A549 (cell line): ENCODE data around the gene CDH5.

Experiments used
- CEBPB ChIP-seq, 2 experiments: fragments of >200 bp in 1 of 2; sonication (Bioruptor Twin) in 1 of 2; formaldehyde crosslinking in 1 of 2; IDR thresholded peaks; 2 replicates each; pipeline ENCODE4 v1.6.1; 2012 to 2016
- HDAC2 ChIP-seq: fragments of 200-600 bp; sonication (generic); IDR thresholded peaks from 2 replicates; pipeline ENCODE4 v1.6.1; 2016
- NR3C1 ChIP-seq: fragments of >200 bp; sonication (Bioruptor Twin); formaldehyde crosslinking; IDR thresholded peaks from 3 replicates; pipeline ENCODE4 v1.6.1; 2017
- POLR2A ChIP-seq: IDR thresholded peaks from 2 replicates; pipeline ENCODE4 v1.6.1; 2012; ENCODE audit warnings: mild to moderate bottlenecking, low read length
- RAD21 ChIP-seq, 2 experiments: fragments of >200 bp in 1 of 2; sonication (Bioruptor Twin) in 1 of 2; formaldehyde crosslinking in 1 of 2; IDR thresholded peaks in 1 of 2; conservative IDR thresholded peaks in 1 of 2; 2 replicates in 1 of 2; 3 replicates in 1 of 2; pipeline ENCODE4 v1.6.1; 2012 to 2018; ENCODE audit warnings: inconsistent platforms in 1 of 2
- SMC3 ChIP-seq: fragments of >200 bp; sonication (Bioruptor Twin); formaldehyde crosslinking; IDR thresholded peaks from 3 replicates; pipeline ENCODE4 v1.6.1; 2018; ENCODE audit warnings: inconsistent platforms
- TF ChIP-seq, protein P1 (sequence below): IDR thresholded peaks from 2 replicates; pipeline ENCODE4 v1.6.1; 2012
- TF ChIP-seq, protein P2 (sequence below): fragments of >200 bp; sonication (Bioruptor Twin); formaldehyde crosslinking; IDR thresholded peaks from 3 replicates; pipeline ENCODE4 v1.5.1; 2016
- TF ChIP-seq, protein P3 (sequence below): fragments of 250-450 bp; sonication (Bioruptor Pico); IDR thresholded peaks from 2 replicates; pipeline ENCODE4 v1.5.0; 2021; ENCODE audit warnings: mild to moderate bottlenecking, moderate library complexity, borderline replicate concordance

DNA sequence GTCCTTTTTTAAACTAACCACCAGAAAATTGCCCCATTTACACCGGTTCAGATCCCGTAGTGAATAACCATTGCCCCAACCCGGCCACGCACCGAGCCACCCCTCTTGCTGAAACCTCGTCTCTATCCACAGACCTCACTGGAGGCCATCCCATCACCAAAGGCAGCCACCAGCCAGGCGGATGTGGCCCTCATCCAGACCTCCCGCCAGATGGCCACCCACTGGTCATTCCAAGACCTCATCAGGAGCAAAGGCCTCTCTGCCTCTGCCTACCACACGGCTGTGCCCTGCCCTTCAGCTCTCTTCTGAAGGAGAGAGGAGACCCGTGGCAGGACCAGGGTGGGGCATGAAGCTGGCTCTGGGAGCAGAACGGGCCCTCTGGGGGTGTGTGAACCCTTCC is 38.2 kb upstream of the CDH5 start:
- TF ChIP-seq CEBPB (IDR thresholded peaks at IDR 0.05), result no peak
- no peak for TF ChIP-seq POLR2A
- TF ChIP-seq, protein P1, sequence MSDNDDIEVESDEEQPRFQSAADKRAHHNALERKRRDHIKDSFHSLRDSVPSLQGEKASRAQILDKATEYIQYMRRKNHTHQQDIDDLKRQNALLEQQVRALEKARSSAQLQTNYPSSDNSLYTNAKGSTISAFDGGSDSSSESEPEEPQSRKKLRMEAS, result no peak
- no peak for TF ChIP-seq NR3C1
- no peak for TF ChIP-seq RAD21 (conservative IDR thresholded peaks at IDR 0.05 in 1 of 2, IDR thresholded peaks at IDR 0.05 in 1 of 2)
- TF ChIP-seq, protein P2, sequence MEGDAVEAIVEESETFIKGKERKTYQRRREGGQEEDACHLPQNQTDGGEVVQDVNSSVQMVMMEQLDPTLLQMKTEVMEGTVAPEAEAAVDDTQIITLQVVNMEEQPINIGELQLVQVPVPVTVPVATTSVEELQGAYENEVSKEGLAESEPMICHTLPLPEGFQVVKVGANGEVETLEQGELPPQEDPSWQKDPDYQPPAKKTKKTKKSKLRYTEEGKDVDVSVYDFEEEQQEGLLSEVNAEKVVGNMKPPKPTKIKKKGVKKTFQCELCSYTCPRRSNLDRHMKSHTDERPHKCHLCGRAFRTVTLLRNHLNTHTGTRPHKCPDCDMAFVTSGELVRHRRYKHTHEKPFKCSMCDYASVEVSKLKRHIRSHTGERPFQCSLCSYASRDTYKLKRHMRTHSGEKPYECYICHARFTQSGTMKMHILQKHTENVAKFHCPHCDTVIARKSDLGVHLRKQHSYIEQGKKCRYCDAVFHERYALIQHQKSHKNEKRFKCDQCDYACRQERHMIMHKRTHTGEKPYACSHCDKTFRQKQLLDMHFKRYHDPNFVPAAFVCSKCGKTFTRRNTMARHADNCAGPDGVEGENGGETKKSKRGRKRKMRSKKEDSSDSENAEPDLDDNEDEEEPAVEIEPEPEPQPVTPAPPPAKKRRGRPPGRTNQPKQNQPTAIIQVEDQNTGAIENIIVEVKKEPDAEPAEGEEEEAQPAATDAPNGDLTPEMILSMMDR, result no peak
- TF ChIP-seq HDAC2, result no peak
- TF ChIP-seq, protein P3, sequence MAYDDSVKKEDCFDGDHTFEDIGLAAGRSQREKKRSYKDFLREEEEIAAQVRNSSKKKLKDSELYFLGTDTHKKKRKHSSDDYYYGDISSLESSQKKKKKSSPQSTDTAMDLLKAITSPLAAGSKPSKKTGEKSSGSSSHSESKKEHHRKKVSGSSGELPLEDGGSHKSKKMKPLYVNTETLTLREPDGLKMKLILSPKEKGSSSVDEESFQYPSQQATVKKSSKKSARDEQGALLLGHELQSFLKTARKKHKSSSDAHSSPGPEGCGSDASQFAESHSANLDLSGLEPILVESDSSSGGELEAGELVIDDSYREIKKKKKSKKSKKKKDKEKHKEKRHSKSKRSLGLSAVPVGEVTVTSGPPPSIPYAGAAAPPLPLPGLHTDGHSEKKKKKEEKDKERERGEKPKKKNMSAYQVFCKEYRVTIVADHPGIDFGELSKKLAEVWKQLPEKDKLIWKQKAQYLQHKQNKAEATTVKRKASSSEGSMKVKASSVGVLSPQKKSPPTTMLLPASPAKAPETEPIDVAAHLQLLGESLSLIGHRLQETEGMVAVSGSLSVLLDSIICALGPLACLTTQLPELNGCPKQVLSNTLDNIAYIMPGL, result no peak
- TF ChIP-seq SMC3, result no peak
